ENCODE results near the gene DNLZ. TPM values are rescaled to one million over a fixed set of nuclear protein-coding genes. Genes with fewer than 3 reads are reported as not detected.
A peak's percentile ranks its signal among the peaks of the same experiment; 100 is the strongest.

Gene DNLZ
- total and polyA plus RNA-seq, 12 donors: 3.1 to 28.9 (median 17.5) TPM

GRCh38 chr9:136405481-136405880 is 41.9 kb upstream of the DNLZ start:
- TF ChIP-seq POLR2A (IDR thresholded peaks at IDR 0.05): no peak
- no peak for TF ChIP-seq CTCF (IDR thresholded peaks at IDR 0.05)
- H3K4me1 ChIP-seq (replicated peaks in 1 of 2): peaks cover 9 to 12% of the 10 kb centered on the region in 2 donors
- WGBS, 4 donors: 54 to 63% (median 59%) methylated on average over 7 of the region's 7 CpGs
- no peak overlapping the region for H3K4me3 ChIP-seq
- no peaks in the 10 kb centered on the region for H3K9me3 ChIP-seq (replicated peaks in 1 of 3)
- H3K27ac ChIP-seq: no peak overlapping the region
- H3K36me3 ChIP-seq (replicated peaks in 1 of 2): peaks cover 0 to 40% of the 10 kb centered on the region in 2 donors
- intact Hi-C loops (cut with DNase I): no loop called here
- peak in 3 of 7 donors; percentile 47 to 67 (median 61) for DNase-seq
- no peaks in the 10 kb centered on the region for H3K27me3 ChIP-seq

- no peaks in the 10 kb centered on the region for H3K9me3 ChIP-seq (replicated peaks in 1 of 3)
- intact Hi-C loops (cut with DNase I): loop anchor here (5.0 kb wide), 1 partner anchor 67 kb away; no protein-coding TSS in a partner anchor
- WGBS, 4 donors: 78 to 92% (median 84%) methylated on average over 7 to 14 of the region's 14 CpGs
- peaks cover 0 to 40% of the 10 kb centered on the region in 2 donors for H3K36me3 ChIP-seq (replicated peaks in 1 of 2)
- H3K4me3 ChIP-seq: no peak overlapping the region
- no peak overlapping the region for H3K27ac ChIP-seq
- peaks cover 7 to 13% of the 10 kb centered on the region in 2 donors for H3K4me1 ChIP-seq (replicated peaks in 1 of 2)
- no peak for TF ChIP-seq CTCF (IDR thresholded peaks at IDR 0.05)
- no peak for TF ChIP-seq POLR2A (IDR thresholded peaks at IDR 0.05)
- no peaks in the 10 kb centered on the region for H3K27me3 ChIP-seq
- no peak for DNase-seq
Measured at GRCh38 chr9:136404801-136405136, 41.2 kb upstream of the DNLZ start.

- 85 to 92% (median 87%) methylated on average over 12 to 32 of the region's 32 CpGs for WGBS, 4 donors
- no peak for DNase-seq
- no peaks in the 10 kb centered on the region for H3K9me3 ChIP-seq (replicated peaks in 1 of 3)
- no peak for TF ChIP-seq POLR2A (IDR thresholded peaks at IDR 0.05)
- no peak for TF ChIP-seq CTCF (IDR thresholded peaks at IDR 0.05)
- no peak overlapping the region for H3K4me3 ChIP-seq
- H3K27ac ChIP-seq: no peak overlapping the region
- peaks cover 3 to 10% of the 10 kb centered on the region in 2 donors for H3K4me1 ChIP-seq (replicated peaks in 1 of 2)
- H3K27me3 ChIP-seq: no peaks in the 10 kb centered on the region
- intact Hi-C loops (cut with DNase I): loop anchor here (5.0 kb wide), 1 partner anchor 67 kb away; no protein-coding TSS in a partner anchor
- H3K36me3 ChIP-seq (replicated peaks in 1 of 2): peaks cover 0 to 40% of the 10 kb centered on the region in 2 donors
Measured at GRCh38 chr9:136403915-136404800, 40.6 kb upstream of the DNLZ start.

- no peak for TF ChIP-seq POLR2A (IDR thresholded peaks at IDR 0.05)
- no peak for TF ChIP-seq CTCF (IDR thresholded peaks at IDR 0.05)
- Histone ChIP-seq H3K27me3 (no peaks in the 10 kb centered on the region), H3K4me3 (no peak overlapping the region), H3K9me3 (replicated peaks in 1 of 3) (no peaks in the 10 kb centered on the region), H3K27ac (no peak overlapping the region), H3K36me3 (replicated peaks in 1 of 2) (peaks cover 0 to 40% of the 10 kb centered on the region in 2 donors), H3K4me1 (replicated peaks in 1 of 2) (peaks cover 9 to 15% of the 10 kb centered on the region in 2 donors)
- no peak for DNase-seq
- WGBS, 4 donors: 60 to 96% (median 90%) methylated on average over 1 to 5 of the region's 5 CpGs
- intact Hi-C loops (cut with DNase I): loop anchor here (5.0 kb wide), 1 partner anchor 66 kb away; no protein-coding TSS in a partner anchor
Measured at GRCh38 chr9:136403538-136403914, 40.0 kb upstream of the DNLZ start.

Measured in adrenal gland (tissue), 12 donors.